Measurements from ENCODE around the gene PXDN. TPM values are rescaled to one million over a fixed set of nuclear protein-coding genes. Genes with fewer than 3 reads are reported as not detected.

The PXDN gene
- total RNA-seq, 1 donor from 2014 or later = 27.5 TPM

GRCh38 chr2:1660656-1661640 lies 83.4 kb downstream of the PXDN start:
- intact Hi-C loops (cut with DNase I) = no loop called here
- DNase-seq (ENCODE audit: low spot score) = peak; percentile 66

GRCh38 chr2:1659951-1660565 lies 84.3 kb downstream of the PXDN start:
- DNase-seq (ENCODE audit: low spot score) = peak; percentile 70
- intact Hi-C loops (cut with DNase I) = no loop called here

GRCh38 chr2:1658394-1659151 lies 85.7 kb downstream of the PXDN start:
- peak; percentile 50 for DNase-seq (ENCODE audit: low spot score)
- intact Hi-C loops (cut with DNase I) = no loop called here

- intact Hi-C loops (cut with DNase I) = no loop called here
Observed at GRCh38 chr2:1656961-1657841, 87.1 kb downstream of the PXDN start.

GRCh38 chr2:1656326-1656960 lies 87.9 kb downstream of the PXDN start:
- peak; percentile 64 for DNase-seq (ENCODE audit: low spot score)
- intact Hi-C loops (cut with DNase I) = no loop called here

More at GRCh38 chr2:1656961-1657841, 87.1 kb downstream of the PXDN start:
- DNase-seq (ENCODE audit: low spot score) = peak; percentile 74

- peak; percentile 56 for DNase-seq (ENCODE audit: low spot score)
- intact Hi-C loops (cut with DNase I) = no loop called here
Observed at GRCh38 chr2:1655461-1655860, 88.9 kb downstream of the PXDN start.

- intact Hi-C loops (cut with DNase I) = loop anchor here (5.0 kb wide), 3 partner anchors 48 to 87 kb away; partner anchors contain the start of gene PXDN
- peak; percentile 41 for DNase-seq (ENCODE audit: low spot score)
Observed at GRCh38 chr2:1654696-1655374, 89.5 kb downstream of the PXDN start.

GRCh38 chr2:1653956-1654695 lies 90.2 kb downstream of the PXDN start:
- intact Hi-C loops (cut with DNase I) = loop anchor here (5.0 kb wide), 3 partner anchors 47 to 88 kb away; partner anchors contain the start of gene PXDN
- DNase-seq (ENCODE audit: low spot score) = no peak

- DNase-seq (ENCODE audit: low spot score) = peak; percentile 39
- intact Hi-C loops (cut with DNase I) = loop anchor here (5.0 kb wide), 3 partner anchors 45 to 90 kb away; partner anchors contain the start of gene PXDN
Observed at GRCh38 chr2:1652034-1652790, 92.1 kb downstream of the PXDN start.

GRCh38 chr2:1651121-1652033 lies 92.9 kb downstream of the PXDN start:
- peak; percentile 60 for DNase-seq (ENCODE audit: low spot score)
- intact Hi-C loops (cut with DNase I) = loop anchor here (5.0 kb wide), 3 partner anchors 44 to 91 kb away; partner anchors contain the start of gene PXDN

GRCh38 chr2:1650085-1650872 lies 94.0 kb downstream of the PXDN start:
- DNase-seq (ENCODE audit: low spot score) = peak; percentile 64
- intact Hi-C loops (cut with DNase I) = loop anchor here (5.0 kb wide), 3 partner anchors 43 to 92 kb away; partner anchors contain the start of gene PXDN

- peak; percentile 71 for DNase-seq (ENCODE audit: low spot score)
Observed at GRCh38 chr2:1649103-1650084, 94.9 kb downstream of the PXDN start.

More at GRCh38 chr2:1649103-1650084, 94.9 kb downstream of the PXDN start:
- intact Hi-C loops (cut with DNase I) = loop anchor here (5.0 kb wide), 3 partner anchors 42 to 93 kb away; partner anchors contain the start of gene PXDN
